ENCODE data around the gene GOLIM4. TPM values are rescaled to one million over a fixed set of nuclear protein-coding genes. Genes with fewer than 3 reads are reported as not detected.

The GOLIM4 gene
- total RNA-seq, 1 experiment from 2014 or later: 19.1 TPM

- DNase-seq: no peak
- Histone ChIP-seq H3K4me3 (ENCODE audit: insufficient read depth, low read depth, low read length) (no peak overlapping the region), H3K27me3 (ENCODE audit: control insufficient read depth, insufficient read depth, low read length) (no peaks in the 10 kb centered on the region), H3K36me3 (replicated peaks; ENCODE audit: control insufficient read depth, insufficient read depth, low read length) (no peaks in the 10 kb centered on the region; the same call in 1 of the 2 replicates)
Observed at GRCh38 chr3:168051531-168052471, 43.9 kb downstream of the GOLIM4 start.

GRCh38 chr3:168051070-168051469 is 44.7 kb downstream of the GOLIM4 start:
- Histone ChIP-seq H3K36me3 (replicated peaks; ENCODE audit: control insufficient read depth, insufficient read depth, low read length) (no peaks in the 10 kb centered on the region; the same call in 1 of the 2 replicates), H3K27me3 (ENCODE audit: control insufficient read depth, insufficient read depth, low read length) (no peaks in the 10 kb centered on the region), H3K4me3 (ENCODE audit: insufficient read depth, low read depth, low read length) (no peak overlapping the region)
- no peak for DNase-seq

- Histone ChIP-seq H3K36me3 (replicated peaks; ENCODE audit: control insufficient read depth, insufficient read depth, low read length) (no peaks in the 10 kb centered on the region), H3K27me3 (ENCODE audit: control insufficient read depth, insufficient read depth, low read length) (no peaks in the 10 kb centered on the region), H3K4me3 (ENCODE audit: insufficient read depth, low read depth, low read length) (no peak overlapping the region)
- DNase-seq: no peak
Observed at GRCh38 chr3:168049367-168049974, 46.3 kb downstream of the GOLIM4 start.

- H3K27me3 ChIP-seq (ENCODE audit: control insufficient read depth, insufficient read depth, low read length): no peaks in the 10 kb centered on the region
- no peak overlapping the region for H3K4me3 ChIP-seq (ENCODE audit: insufficient read depth, low read depth, low read length)
- no peaks in the 10 kb centered on the region for H3K36me3 ChIP-seq (replicated peaks; ENCODE audit: control insufficient read depth, insufficient read depth, low read length)
- DNase-seq: no peak
Observed at GRCh38 chr3:168048414-168049330, 47.1 kb downstream of the GOLIM4 start.

- Histone ChIP-seq H3K4me3 (ENCODE audit: insufficient read depth, low read depth, low read length) (no peak overlapping the region), H3K36me3 (replicated peaks; ENCODE audit: control insufficient read depth, insufficient read depth, low read length) (no peaks in the 10 kb centered on the region), H3K27me3 (ENCODE audit: control insufficient read depth, insufficient read depth, low read length) (no peaks in the 10 kb centered on the region)
- DNase-seq: no peak
Observed at GRCh38 chr3:168047936-168048335, 47.8 kb downstream of the GOLIM4 start.

- Histone ChIP-seq H3K36me3 (replicated peaks; ENCODE audit: control insufficient read depth, insufficient read depth, low read length) (no peaks in the 10 kb centered on the region), H3K4me3 (ENCODE audit: insufficient read depth, low read depth, low read length) (no peak overlapping the region), H3K27me3 (ENCODE audit: control insufficient read depth, insufficient read depth, low read length) (no peaks in the 10 kb centered on the region)
- DNase-seq: peak; percentile 33
Observed at GRCh38 chr3:168047190-168047795, 48.4 kb downstream of the GOLIM4 start.

- DNase-seq: no peak
- H3K36me3 ChIP-seq (replicated peaks; ENCODE audit: control insufficient read depth, insufficient read depth, low read length): peaks cover 1% of the 10 kb centered on the region
- no peak overlapping the region for H3K4me3 ChIP-seq (ENCODE audit: insufficient read depth, low read depth, low read length)
- no peaks in the 10 kb centered on the region for H3K27me3 ChIP-seq (ENCODE audit: control insufficient read depth, insufficient read depth, low read length)
Observed at GRCh38 chr3:168044049-168044448, 51.7 kb downstream of the GOLIM4 start.

GRCh38 chr3:168040607-168041208 is 55.0 kb downstream of the GOLIM4 start:
- Histone ChIP-seq H3K27me3 (ENCODE audit: control insufficient read depth, insufficient read depth, low read length) (no peaks in the 10 kb centered on the region), H3K36me3 (replicated peaks; ENCODE audit: control insufficient read depth, insufficient read depth, low read length) (peaks cover 1% of the 10 kb centered on the region), H3K4me3 (ENCODE audit: insufficient read depth, low read depth, low read length) (no peak overlapping the region)
- peak; percentile 38 for DNase-seq

GRCh38 chr3:168037020-168037419 is 58.7 kb downstream of the GOLIM4 start:
- no peak for DNase-seq
- Histone ChIP-seq H3K27me3 (ENCODE audit: control insufficient read depth, insufficient read depth, low read length) (no peaks in the 10 kb centered on the region), H3K4me3 (ENCODE audit: insufficient read depth, low read depth, low read length) (no peak overlapping the region), H3K36me3 (replicated peaks; ENCODE audit: control insufficient read depth, insufficient read depth, low read length) (peaks cover 1% of the 10 kb centered on the region)

GRCh38 chr3:168036619-168037018 is 59.1 kb downstream of the GOLIM4 start:
- Histone ChIP-seq H3K27me3 (ENCODE audit: control insufficient read depth, insufficient read depth, low read length) (no peaks in the 10 kb centered on the region), H3K4me3 (ENCODE audit: insufficient read depth, low read depth, low read length) (no peak overlapping the region), H3K36me3 (replicated peaks; ENCODE audit: control insufficient read depth, insufficient read depth, low read length) (peaks cover 1% of the 10 kb centered on the region)
- no peak for DNase-seq

GRCh38 chr3:168034152-168034928 is 61.4 kb downstream of the GOLIM4 start:
- H3K27me3 ChIP-seq (ENCODE audit: control insufficient read depth, insufficient read depth, low read length): no peaks in the 10 kb centered on the region
- H3K36me3 ChIP-seq (replicated peaks; ENCODE audit: control insufficient read depth, insufficient read depth, low read length): no peaks in the 10 kb centered on the region; the same call in none of the 2 replicates
- no peak overlapping the region for H3K4me3 ChIP-seq (ENCODE audit: insufficient read depth, low read depth, low read length)
- DNase-seq: no peak

- peaks cover 3% of the 10 kb centered on the region for H3K36me3 ChIP-seq (replicated peaks; ENCODE audit: control insufficient read depth, insufficient read depth, low read length)
- no peak overlapping the region for H3K4me3 ChIP-seq (ENCODE audit: insufficient read depth, low read depth, low read length)
- no peaks in the 10 kb centered on the region for H3K27me3 ChIP-seq (ENCODE audit: control insufficient read depth, insufficient read depth, low read length)
- DNase-seq: no peak
Observed at GRCh38 chr3:168030577-168030976, 65.1 kb downstream of the GOLIM4 start.

- Histone ChIP-seq H3K36me3 (replicated peaks; ENCODE audit: control insufficient read depth, insufficient read depth, low read length) (peaks cover 3% of the 10 kb centered on the region), H3K4me3 (ENCODE audit: insufficient read depth, low read depth, low read length) (no peak overlapping the region), H3K27me3 (ENCODE audit: control insufficient read depth, insufficient read depth, low read length) (no peaks in the 10 kb centered on the region)
- peak; percentile 44 for DNase-seq
Observed at GRCh38 chr3:168029705-168030104, 66.0 kb downstream of the GOLIM4 start.

Measured in H7 (cell line).